Smooth muscle cell of trachea (primary cell): ENCODE data around the gene TMEM237. TPM values are rescaled to one million over a fixed set of nuclear protein-coding genes. Genes with fewer than 3 reads are reported as not detected.

Source experiments
- total RNA-seq: library from RNA; depleted of rRNA; stranded (reverse); fragments of >200 nt; gene quantifications from 2 replicates; pipeline ENCODE4 v1.2.1, GENCODE V29; 2014

The TMEM237 gene, protein sequence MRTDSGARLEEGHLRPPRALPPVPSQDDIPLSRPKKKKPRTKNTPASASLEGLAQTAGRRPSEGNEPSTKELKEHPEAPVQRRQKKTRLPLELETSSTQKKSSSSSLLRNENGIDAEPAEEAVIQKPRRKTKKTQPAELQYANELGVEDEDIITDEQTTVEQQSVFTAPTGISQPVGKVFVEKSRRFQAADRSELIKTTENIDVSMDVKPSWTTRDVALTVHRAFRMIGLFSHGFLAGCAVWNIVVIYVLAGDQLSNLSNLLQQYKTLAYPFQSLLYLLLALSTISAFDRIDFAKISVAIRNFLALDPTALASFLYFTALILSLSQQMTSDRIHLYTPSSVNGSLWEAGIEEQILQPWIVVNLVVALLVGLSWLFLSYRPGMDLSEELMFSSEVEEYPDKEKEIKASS
- total RNA-seq: 25.6 and 31.9 TPM in 2 replicates

GRCh38 chr2:201643216-201643890 is at the start of gene TMEM237:
Gene TMEM237 (minus strand): TSS chr2:201643503. CDS start chr2:201643400, 103 bp downstream.

Other genes with a start within 250 kb of the TMEM237 start
- 53.4 and 66.8 TPM in 2 replicates for gene TRAK2, start 192.0 kb downstream of the TMEM237 start, total RNA-seq
- 45.1 and 55.1 TPM in 2 replicates for gene STRADB, start 191.8 kb downstream of the TMEM237 start, total RNA-seq
- gene MPP4, start 55.1 kb upstream of the TMEM237 start, total RNA-seq: 0.73 and 0.99 TPM in 2 replicates
- 26.9 and 31.8 TPM in 2 replicates for gene ALS2, start 137.4 kb upstream of the TMEM237 start, total RNA-seq
- 6.7 and 16.0 TPM in 2 replicates for gene CDK15, start 163.0 kb upstream of the TMEM237 start, total RNA-seq